Esophagus muscularis mucosa (tissue), 3 donors: ENCODE measurements around the gene ATP2A3.

ENCODE experiments used
- POLR2A ChIP-seq: fragments of 450-650 bp; IDR thresholded peaks from one replicate; pipeline ENCODE4 v1.6.1; 2017; ENCODE audit warnings: antibody characterized with exemption, moderate library complexity, mild to moderate bottlenecking, low read depth
- POLR2AphosphoS5 ChIP-seq, 2 donors: sonication (generic); formaldehyde crosslinking; IDR thresholded peaks; one replicate each; pipeline ENCODE4 v1.6.1; 2017; ENCODE audit warnings: antibody characterized with exemption in 2 of 2
- TF ChIP-seq, protein P1 (sequence below), 3 experiments: fragments of 200-600 bp in 2 of 3; fragments of 450-650 bp in 1 of 3; sonication (generic) in 2 of 3; IDR thresholded peaks; one replicate each; pipeline ENCODE4 v1.5.1; 2017 to 2019; ENCODE audit warnings: antibody characterized with exemption in 3 of 3, mild to moderate bottlenecking in 2 of 3, moderate library complexity in 1 of 3

- TF ChIP-seq POLR2A: no peak
- TF ChIP-seq, protein P1, sequence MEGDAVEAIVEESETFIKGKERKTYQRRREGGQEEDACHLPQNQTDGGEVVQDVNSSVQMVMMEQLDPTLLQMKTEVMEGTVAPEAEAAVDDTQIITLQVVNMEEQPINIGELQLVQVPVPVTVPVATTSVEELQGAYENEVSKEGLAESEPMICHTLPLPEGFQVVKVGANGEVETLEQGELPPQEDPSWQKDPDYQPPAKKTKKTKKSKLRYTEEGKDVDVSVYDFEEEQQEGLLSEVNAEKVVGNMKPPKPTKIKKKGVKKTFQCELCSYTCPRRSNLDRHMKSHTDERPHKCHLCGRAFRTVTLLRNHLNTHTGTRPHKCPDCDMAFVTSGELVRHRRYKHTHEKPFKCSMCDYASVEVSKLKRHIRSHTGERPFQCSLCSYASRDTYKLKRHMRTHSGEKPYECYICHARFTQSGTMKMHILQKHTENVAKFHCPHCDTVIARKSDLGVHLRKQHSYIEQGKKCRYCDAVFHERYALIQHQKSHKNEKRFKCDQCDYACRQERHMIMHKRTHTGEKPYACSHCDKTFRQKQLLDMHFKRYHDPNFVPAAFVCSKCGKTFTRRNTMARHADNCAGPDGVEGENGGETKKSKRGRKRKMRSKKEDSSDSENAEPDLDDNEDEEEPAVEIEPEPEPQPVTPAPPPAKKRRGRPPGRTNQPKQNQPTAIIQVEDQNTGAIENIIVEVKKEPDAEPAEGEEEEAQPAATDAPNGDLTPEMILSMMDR (IDR thresholded peaks at IDR 0.05): no peak
- no peak for TF ChIP-seq POLR2AphosphoS5 (IDR thresholded peaks at IDR 0.05)
Observed at GRCh38 chr17:3968015-3968414, 3.8 kb upstream of the ATP2A3 start.
